GM19193 (cell line): ENCODE data around the gene PPP1R18.

Experiments
- POLR2A ChIP-seq: IDR thresholded peaks from 4 replicates; pipeline ENCODE4 v1.6.1; 2011; ENCODE audit not compliant: insufficient read depth, insufficient read length; ENCODE audit errors: extremely low read depth

PPP1R18 gene, protein sequence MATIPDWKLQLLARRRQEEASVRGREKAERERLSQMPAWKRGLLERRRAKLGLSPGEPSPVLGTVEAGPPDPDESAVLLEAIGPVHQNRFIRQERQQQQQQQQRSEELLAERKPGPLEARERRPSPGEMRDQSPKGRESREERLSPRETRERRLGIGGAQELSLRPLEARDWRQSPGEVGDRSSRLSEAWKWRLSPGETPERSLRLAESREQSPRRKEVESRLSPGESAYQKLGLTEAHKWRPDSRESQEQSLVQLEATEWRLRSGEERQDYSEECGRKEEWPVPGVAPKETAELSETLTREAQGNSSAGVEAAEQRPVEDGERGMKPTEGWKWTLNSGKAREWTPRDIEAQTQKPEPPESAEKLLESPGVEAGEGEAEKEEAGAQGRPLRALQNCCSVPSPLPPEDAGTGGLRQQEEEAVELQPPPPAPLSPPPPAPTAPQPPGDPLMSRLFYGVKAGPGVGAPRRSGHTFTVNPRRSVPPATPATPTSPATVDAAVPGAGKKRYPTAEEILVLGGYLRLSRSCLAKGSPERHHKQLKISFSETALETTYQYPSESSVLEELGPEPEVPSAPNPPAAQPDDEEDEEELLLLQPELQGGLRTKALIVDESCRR

DNA sequence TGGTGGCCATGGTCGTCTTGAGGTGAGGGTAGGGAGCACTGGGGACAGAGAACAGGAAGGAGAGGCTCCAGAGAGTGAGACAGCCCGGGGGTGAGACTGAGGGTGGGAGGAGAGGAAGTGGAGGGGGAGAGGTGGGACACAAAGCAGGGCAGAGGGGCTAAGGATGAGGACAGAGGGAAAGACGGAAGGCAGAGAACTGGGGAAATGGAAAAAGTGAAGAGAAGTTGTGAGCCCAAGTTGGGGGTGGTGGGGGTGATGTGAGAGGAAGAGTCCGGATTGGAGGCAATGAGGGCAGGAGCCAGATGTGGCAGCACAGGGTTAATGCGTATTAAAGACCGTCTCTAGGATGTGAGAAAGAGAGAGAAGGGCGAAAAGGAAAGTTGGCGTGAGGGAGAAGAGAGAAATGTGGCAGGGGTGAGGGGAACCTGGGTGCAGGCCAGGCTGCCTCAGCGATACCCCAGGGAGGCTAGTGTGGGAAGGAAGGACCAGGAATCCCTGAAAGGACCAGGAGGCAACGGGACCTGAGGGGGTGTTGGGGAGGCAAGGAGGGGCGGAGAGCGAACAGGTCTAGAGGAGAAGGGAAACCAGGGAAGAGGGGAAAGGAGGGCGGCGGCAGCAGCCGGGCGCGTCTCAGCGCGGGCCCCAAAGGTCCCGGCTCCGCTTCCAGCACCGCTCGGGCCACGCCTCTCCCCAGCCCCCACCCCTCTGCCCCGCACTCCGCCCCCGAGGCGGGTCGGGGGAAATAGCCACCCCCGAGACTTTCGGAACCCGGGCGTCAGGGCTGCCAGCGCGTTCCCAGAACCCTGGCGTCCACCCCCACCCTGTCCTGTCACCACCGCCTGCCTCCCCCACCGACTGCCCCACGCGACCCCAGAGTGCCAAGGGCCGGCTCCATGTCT, at the start of gene PPP1R18:
Gene PPP1R18 (minus strand): TSS at position 637 of the 899 bp plus-strand sequence. CDS start 627 bp downstream, at position 10.
- peak; percentile 52 for TF ChIP-seq POLR2A

DNA sequence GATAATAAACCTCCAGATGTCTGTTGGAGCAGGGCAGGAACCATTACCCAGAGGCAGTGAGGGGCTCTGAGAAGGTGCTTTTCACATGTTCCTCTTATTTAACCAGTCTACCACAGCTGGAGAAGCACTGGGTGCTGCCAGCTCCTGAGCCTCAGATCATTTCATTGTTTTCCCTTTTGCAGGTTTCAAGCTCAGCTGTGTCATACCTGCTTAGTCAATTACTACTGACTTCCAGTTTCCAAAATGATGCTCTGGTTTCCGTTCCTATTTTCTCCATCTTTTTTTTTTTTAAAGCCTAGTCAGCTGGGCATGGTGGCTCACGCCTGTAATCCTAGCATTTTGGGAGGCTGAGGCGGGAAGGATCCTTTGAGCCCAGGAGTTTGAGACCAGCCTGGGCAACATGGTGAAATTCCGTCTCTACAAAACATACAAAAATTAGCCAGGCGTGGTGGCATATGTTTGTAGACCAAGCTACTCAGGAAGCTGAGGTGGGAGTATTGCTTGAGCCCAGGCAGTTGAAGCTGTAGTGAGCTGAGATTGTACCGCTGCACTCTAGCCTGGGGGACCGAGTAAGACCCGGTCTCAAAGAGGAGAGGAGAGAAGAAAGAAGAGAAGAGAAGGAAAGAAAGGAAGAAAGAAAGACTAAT, 49.3 kb upstream of the PPP1R18 start:
- no peak for TF ChIP-seq POLR2A

DNA sequence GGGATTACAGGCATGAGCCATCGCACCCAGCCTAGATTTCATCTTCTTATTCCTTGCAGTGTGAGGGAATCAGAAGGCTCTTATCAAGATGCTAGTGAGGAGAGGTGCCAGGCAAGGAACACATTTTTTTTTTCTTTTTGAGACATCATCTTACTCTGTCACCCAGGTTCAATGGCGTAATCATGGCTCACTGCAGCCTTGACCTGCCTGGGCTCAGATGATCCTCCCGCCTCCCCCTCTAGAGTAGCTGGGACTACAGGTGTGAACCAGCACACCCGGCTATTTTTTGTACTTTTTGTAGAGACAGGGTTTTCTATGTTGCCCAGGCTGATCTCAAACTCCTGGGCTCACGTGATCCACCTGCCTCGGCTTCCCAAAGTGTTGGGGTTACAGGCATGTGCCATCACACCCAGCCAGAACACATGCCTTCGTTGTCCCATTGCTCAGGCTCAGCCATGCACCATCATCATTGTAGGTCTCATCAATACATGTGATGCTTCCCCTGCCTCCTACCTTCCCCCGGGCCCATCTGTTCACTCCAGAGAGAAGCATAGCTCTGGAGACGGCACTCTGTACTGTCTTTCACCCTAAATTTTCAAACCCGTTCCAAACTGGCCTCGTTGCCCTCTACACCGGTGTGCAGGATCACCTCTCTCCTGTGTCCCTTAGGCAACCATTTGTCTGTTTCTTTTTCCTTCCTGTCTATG, 45.9 kb upstream of the PPP1R18 start:
- no peak for TF ChIP-seq POLR2A

DNA sequence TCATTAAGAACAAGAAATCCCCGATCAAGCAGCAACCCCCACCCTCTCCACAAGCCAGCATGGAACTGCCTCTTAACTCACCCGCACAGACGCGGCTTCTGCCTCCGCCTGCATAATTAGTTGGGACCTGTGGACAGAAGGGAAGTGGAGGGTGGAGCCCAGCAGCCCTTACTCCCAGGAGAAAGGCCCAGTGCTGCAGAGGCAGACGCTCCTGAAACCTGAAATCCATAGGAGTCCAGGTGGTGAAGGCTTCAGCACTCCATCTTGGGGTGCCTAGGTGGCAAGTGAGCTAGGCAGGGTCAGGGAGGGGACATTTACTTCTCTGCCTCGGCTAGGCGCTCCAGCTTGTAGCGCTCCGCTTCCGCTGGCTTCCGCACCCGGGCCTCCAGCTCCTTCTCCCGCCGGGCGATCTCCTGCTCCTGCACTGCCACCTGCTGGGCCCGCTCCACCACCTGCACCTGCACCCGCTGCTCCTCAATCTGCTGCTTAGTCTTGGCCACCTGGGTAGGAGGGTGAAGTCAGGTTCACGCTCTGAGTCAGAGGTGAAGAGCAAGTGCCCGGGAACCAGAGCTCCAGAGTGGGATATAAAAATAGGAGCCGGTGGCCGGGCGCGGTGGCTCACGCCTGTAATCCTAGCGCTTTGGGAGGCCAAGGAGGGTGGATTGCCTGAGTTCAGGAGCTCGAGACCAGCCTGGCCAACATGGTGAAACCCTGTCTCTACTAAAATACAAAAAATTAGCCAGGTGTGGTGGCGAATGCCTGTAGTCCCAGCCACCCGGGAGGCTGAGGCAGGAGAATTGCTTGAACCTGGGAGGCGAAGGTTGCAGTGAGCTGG, 44.4 kb upstream of the PPP1R18 start:
- TF ChIP-seq POLR2A = no peak

DNA sequence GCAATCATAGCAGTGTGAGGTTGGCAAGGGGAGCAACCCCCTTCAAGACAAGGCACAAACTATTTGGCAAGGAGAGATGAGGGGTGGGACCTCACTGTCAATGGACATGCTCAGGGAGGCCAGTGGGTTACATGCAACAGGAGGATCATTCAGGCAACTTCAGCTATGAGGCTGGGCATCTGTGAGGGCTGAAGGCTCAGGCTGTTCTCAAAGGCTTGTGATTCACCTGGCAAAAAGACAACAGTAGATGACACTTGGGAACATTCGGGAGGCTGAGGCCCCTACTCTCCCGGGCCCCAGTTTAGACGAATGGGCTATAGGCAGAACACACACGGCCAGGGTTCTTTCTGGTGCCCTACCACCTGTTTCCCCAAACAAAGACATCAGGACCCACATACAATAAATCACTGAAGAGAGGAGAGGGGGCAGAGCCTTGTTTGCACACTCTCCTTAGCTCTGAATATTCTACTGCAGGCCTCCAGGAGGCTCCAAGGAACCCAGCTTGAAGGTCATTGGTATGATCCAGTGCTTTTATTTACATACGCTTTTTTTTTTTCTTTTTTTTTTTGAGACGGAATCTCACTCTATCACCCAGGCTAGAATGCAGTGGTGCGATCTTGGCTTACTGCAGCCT, 41.6 kb upstream of the PPP1R18 start:
- no peak for TF ChIP-seq POLR2A

DNA sequence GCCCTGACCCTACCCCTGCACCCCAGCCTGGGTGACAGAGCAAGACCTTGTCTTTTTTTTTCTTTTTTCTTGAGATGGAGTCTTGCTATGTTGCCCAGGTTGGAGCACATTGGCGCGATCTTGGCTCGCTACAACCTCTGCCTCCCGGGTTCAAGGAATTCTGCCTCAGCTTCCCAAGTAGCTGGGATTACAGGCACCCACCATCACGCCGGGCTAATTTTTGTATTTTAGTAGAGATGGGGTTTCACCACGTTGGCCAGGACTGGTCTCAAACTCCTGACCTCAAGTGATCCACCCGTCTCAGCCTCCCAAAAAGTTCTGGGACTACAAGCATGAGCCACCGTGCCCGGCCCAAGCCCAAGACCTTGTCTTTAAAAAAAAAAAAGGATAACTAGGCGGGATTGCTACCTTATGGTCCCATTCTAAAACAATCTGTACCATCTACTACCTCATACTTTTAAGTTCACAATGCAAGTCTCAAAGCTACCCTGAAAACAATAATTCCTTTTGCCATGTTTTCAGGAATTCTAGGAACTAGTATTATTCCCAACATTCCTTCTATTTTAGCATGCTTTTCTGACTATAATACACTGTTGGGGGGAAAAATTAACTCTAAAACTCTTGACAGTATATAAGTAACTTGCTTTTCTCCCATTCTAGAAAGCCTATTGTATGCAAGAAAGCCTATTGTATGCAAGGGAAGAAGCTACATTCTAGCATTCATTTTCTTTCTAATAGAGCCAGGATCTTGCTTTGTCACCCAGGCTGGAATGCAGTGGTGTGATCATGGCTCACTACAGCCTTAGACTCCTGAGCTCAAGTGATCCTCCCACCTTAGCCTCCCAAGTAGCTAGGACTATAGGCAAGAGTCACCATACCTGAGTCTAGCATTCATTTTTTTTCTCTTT, 40.3 kb upstream of the PPP1R18 start:
- TF ChIP-seq POLR2A = no peak

DNA sequence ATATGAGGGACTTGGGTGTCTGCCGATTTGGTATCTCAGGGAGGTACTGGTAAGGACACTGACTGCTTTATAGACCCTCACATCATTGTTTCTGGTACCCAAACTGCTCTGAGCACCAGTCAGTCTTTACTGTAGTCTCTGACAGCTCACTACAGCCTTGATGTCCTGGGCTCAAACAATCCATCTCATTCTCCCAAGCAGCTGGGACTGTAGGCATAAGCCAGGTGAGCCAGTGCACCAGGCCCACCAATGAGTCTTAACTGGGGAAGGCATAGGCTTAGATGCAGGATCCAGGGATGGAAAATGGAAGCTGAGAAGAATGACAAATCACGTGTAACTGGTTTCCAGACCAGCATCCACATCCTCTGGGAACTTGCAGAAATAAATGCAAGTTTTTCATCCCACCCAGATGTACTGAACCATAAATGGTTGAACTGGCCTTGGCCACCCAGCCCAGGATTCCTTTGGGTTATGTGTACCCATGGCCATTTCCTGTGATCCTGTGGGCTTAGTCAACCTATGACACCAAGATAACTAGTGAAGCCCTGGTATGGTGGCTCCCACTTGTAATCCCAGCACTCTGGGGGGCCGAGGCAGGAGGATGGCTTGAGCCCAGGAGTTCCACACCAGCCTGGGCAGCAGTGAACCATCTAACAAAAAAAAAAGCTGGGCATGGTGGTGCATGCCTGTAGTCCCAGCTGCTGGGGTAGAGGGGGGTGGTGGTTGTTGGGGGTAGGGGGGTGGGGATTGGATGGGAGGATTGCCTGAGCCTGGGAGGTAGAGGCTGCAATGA, 39.5 kb upstream of the PPP1R18 start:
- no peak for TF ChIP-seq POLR2A

DNA sequence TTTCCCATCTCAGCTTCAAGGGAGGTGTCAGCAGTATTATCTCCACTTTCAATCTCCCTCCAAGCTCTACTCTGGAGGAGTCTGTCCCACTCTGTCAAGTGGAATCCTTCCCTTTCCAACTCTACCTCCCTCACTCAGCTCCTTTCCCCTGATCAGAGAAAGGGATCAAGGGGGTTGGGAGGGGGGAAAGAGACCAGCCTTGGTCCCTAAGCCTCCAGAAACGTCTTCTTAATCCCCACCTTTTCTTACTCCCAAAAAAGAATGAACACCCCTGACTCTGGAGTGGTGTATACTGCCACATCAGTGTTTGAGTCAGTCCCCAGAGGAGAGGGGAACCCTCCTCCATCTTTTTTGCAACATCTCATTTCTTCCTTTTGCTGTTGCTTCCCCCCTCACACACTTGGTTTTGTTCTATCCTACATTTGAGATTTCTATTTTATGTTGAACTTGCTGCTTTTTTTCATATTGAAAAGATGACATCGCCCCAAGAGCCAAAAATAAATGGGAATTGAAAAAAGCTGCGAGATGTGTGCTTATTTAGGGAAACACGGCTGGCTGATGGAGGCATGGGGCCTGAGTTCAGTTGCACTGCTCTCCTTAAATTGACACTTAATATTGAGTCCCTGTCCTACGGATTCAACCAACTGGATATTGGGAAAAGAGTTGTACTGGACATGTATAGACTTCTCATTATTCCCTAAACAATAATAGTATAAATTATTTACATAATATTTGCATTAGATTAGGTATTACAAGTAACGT, 38.6 kb upstream of the PPP1R18 start:
- TF ChIP-seq POLR2A = no peak

DNA sequence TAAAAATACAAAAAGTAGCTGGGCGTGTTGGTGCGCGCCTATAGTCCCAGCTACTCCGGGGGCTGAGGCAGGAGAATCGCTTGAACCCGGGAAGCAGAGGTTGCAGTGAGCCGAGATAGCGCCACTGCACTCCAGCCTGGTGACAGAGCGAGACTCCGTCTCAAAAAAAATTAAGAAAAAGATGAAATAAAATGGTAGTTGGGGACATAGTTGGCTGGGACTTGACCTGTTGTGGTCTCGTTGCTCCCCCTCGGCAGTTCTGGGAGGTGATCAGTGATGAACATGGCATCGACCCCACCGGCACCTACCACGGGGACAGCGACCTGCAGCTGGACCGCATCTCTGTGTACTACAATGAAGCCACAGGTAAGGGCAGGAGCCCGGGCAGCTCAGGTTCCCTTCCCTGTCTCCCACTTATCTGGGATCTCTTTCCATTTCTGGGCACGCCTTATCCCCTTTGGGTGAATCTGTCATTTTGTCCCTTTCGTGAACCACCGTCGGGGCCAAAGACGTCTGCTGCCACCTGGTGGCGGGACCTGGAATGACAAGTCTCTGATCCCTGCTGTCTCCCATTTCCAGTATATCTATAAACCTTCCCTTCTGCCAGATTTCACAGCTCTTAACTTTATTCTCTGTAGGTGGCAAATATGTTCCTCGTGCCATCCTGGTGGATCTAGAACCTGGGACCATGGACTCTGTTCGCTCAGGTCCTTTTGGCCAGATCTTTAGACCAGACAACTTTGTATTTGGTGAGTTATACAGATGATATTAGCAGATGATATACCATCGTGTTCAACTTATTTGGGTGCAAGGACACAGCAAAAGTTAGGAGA, 36.1 kb upstream of the PPP1R18 start:
- TF ChIP-seq POLR2A = peak; percentile 45
